Adrenal gland (tissue), 5 donors: Measurements from ENCODE around the gene ZC3H12C.

Experiments used
- CTCF ChIP-seq, 6 experiments: fragments of 450-650 bp in 4 of 6; fragments of 200-600 bp in 2 of 6; sonication (generic) in 1 of 6; IDR thresholded peaks; 1 replicate in 5 of 6; 2 replicates in 1 of 6; pipeline versions ENCODE4 v1.5.1 to v1.8.0; 2016 to 2021; ENCODE audit warnings: antibody characterized with exemption in 6 of 6, mild to moderate bottlenecking in 2 of 6, moderate library complexity in 1 of 6
- POLR2A ChIP-seq, 2 donors: fragments of 450-650 bp; IDR thresholded peaks; one replicate each; pipeline ENCODE4 v1.6.1; 2017; ENCODE audit warnings: antibody characterized with exemption in 2 of 2, mild to moderate bottlenecking in 2 of 2, moderate library complexity in 1 of 2
- donor health status: DM: no; HTN: no; CAD: no.

DNA sequence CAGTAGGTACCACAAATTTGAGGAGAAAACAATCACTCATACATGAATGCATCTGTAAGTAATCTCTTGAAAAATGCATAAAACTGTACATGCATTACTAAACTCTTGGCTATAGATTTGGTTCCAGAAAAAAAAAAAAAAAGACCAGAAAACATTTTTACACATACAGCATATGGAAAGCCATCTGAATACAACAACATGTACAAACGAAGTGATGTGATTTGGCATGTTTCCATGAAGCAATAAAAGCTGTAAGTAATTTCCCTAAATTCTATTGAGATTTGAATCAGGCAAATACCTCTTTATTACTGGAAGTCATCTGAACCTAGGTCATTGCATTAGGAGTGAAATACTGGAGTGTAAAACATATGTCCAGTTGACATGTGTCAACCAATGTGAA is 31.9 kb upstream of the ZC3H12C start:
- TF ChIP-seq CTCF (IDR thresholded peaks at IDR 0.05) (no peak), POLR2A (IDR thresholded peaks at IDR 0.05) (no peak)
